Measurements from ENCODE around the gene KY.

- TF ChIP-seq SMAD1 (IDR thresholded peaks at IDR 0.05; ENCODE audit: low read depth, partially characterized antibody) (no peak), YY1 (IDR thresholded peaks at IDR 0.05; ENCODE audit: low read depth, low read length) (no peak), RCOR1 (conservative IDR thresholded peaks at IDR 0.05; ENCODE audit: low read depth, low read length) (no peak), ZBTB4 (CRISPR knock-in tag; IDR thresholded peaks at IDR 0.05) (no peak), RB1 (IDR thresholded peaks at IDR 0.05; ENCODE audit: borderline replicate concordance) (no peak), CREB1 (IDR thresholded peaks at IDR 0.05; ENCODE audit: low read depth) (no peak), SP1 (IDR thresholded peaks at IDR 0.05; ENCODE audit: low read depth, low read length) (no peak), USF2 (IDR thresholded peaks at IDR 0.05; ENCODE audit: borderline replicate concordance, low read depth, low read length) (no peak), ZBTB33 (IDR thresholded peaks at IDR 0.05) (no peak), EP300 (IDR thresholded peaks at IDR 0.05; ENCODE audit: borderline replicate concordance in 1 of 2, control insufficient read depth in 1 of 2, low read depth in 2 of 2, low read length in 2 of 2) (no peak), SIN3A (IDR thresholded peaks at IDR 0.05; ENCODE audit: low read depth, low read length) (no peak), ZBED1 (IDR thresholded peaks at IDR 0.05; ENCODE audit: borderline replicate concordance) (no peak), NRF1 (conservative IDR thresholded peaks at IDR 0.05; ENCODE audit: low read depth, low read length) (no peak)
- TF ChIP-seq, protein P1, sequence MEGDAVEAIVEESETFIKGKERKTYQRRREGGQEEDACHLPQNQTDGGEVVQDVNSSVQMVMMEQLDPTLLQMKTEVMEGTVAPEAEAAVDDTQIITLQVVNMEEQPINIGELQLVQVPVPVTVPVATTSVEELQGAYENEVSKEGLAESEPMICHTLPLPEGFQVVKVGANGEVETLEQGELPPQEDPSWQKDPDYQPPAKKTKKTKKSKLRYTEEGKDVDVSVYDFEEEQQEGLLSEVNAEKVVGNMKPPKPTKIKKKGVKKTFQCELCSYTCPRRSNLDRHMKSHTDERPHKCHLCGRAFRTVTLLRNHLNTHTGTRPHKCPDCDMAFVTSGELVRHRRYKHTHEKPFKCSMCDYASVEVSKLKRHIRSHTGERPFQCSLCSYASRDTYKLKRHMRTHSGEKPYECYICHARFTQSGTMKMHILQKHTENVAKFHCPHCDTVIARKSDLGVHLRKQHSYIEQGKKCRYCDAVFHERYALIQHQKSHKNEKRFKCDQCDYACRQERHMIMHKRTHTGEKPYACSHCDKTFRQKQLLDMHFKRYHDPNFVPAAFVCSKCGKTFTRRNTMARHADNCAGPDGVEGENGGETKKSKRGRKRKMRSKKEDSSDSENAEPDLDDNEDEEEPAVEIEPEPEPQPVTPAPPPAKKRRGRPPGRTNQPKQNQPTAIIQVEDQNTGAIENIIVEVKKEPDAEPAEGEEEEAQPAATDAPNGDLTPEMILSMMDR (IDR thresholded peaks at IDR 0.05 in 2 of 3, conservative IDR thresholded peaks at IDR 0.05 in 1 of 3; ENCODE audit: control insufficient read depth in 2 of 3, extremely low read depth in 1 of 3, insufficient read depth in 1 of 3, low read depth in 3 of 3, low read length in 3 of 3) = no peak
Observed at GRCh38 chr3:134600206-134600605, 50.6 kb downstream of the KY start.
